ENCODE measurements around the gene KCNQ5. TPM values are rescaled to one million over a fixed set of nuclear protein-coding genes. Genes with fewer than 3 reads are reported as not detected.
A peak's percentile ranks its signal among the peaks of the same experiment; 100 is the strongest.
"Not testable (repeated sequence)": the region's sequence is repeated elsewhere in the genome, so short reads cannot be mapped to it uniquely, and the experiment has no call there.

Gene KCNQ5
- total RNA-seq, 1 experiment from 2014 or later = 7.1 TPM

GRCh38 chr6:72894091-72894490, 272.2 kb downstream of the KCNQ5 start:
- peak; percentile 67 for DNase-seq (ENCODE audit: low read depth)

GRCh38 chr6:72898313-72898712, 276.4 kb downstream of the KCNQ5 start:
- DNase-seq (ENCODE audit: low read depth) = not testable (repeated sequence)

- no peak for DNase-seq (ENCODE audit: low read depth)
Observed at GRCh38 chr6:72905705-72906478, 284.0 kb downstream of the KCNQ5 start.

- peak; percentile 67 for DNase-seq (ENCODE audit: low read depth)
Observed at GRCh38 chr6:72911463-72912155, 289.7 kb downstream of the KCNQ5 start.

- no peak for DNase-seq (ENCODE audit: low read depth)
Observed at GRCh38 chr6:72913797-72914196, 291.9 kb downstream of the KCNQ5 start.

DNA sequence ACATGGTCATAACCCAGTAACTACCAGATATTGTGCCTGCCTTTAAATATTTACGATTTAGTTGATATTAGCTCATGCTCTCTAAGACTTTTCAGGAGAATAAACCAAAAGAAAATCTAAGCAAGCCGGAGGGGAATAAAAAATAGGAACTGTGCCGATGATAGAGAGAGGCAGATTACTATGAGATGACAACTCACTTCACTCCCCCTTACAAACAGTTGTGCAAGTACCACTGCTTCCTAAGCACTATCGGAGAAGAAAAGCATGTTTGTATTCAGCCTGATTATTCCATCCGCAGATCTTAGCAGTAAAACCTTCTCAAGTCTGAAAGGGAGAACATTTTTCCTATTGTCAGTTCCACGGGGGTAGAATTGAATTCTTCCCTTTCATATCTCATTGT, 294.4 kb downstream of the KCNQ5 start:
- no peak for DNase-seq (ENCODE audit: low read depth)

GRCh38 chr6:72916906-72917305, 295.0 kb downstream of the KCNQ5 start:
- DNase-seq (ENCODE audit: low read depth) = no peak

DNA sequence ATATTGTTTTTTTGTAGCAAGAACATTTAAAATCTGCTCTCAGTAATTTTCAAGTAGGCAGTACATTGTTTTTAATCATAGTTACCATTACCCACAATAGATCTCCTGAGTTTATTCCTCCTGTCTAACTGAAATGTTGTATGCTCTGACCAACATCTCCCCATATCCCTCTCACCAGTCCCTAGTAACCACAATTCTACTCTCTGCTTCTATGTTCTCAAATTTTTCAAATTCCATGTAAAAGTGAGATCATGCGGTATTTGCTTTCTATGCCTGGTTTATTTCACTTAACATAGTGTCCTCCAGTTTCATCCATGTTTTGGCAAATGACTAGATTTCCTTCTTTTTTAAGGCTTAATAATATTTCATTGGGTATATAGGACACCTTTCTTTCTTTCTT, 300.5 kb downstream of the KCNQ5 start:
- peak; percentile 52 for DNase-seq (ENCODE audit: low read depth)

- DNase-seq (ENCODE audit: low read depth) = no peak
Observed at GRCh38 chr6:72925136-72925535, 303.3 kb downstream of the KCNQ5 start.

DNA sequence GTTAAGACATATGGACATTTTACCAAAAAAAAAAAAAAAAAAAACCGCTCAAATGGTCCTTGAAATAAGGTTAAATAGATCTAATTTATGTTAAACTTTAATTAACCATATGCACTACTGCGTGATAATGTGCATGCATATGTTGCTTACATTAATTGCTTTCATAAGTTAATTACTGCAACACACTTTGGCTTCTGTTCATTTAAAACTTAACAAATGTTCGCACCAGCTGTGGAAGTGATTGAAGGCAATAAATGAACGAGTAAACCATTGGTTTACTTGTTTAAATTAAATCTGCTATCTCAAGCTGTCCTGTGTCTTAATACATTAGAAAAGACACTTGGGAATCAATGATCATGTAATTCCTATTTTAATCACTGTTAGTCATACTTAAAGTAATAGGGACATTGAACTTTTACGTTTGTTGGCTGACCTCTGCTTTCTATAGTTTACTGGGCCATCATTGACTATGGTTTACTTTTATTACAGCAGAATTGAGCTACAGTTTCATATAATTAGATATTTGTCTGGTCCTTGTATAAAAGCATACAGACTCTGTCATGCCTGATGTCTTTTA, 308.8 kb downstream of the KCNQ5 start:
- DNase-seq (ENCODE audit: low read depth) = no peak

DNA sequence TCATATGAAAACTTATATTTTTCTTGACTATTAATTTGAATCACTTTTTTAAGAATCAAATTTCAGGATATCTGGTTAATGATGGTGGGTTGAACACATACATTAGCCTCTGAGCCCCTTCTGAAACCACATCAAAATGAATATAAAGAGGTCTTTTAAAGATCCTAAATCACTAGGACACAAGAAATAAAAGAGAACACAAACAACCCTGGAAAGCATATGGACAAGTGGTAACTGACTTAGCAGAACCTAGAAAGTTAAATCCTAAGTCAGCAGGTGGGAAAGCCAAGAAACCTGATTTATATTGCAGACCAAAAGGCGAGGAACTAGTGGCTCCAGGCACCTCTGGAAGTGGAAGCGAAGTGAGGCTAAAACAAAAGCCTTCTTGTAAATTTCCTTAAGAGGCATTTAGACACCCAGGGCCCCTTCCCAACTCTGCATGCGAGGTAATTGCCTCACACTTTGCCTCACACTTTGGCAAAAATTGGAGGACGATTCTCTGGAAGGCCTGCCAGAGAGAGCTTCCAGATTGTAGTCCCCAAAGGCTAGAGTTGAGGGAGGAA, 309.5 kb downstream of the KCNQ5 start:
- DNase-seq (ENCODE audit: low read depth) = no peak

DNA sequence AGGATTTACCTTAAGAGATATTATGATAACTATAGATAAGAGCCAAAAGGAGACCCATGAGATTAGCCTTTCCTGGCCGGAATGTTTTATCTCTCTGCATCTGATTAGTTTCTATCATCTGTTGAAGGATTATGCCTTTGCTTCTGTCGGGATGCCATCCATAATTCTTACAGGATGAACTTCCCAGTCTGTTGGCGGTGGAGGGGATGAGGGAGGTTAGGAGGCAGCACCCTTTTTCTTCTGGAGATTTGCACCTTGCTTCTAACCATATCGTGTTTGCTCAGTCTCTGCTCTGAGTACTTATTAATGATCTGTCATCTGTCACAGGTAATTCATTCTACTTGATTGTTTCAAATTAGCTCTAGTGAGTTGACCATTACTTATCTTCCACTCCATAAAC, 311.4 kb downstream of the KCNQ5 start:
- DNase-seq (ENCODE audit: low read depth) = no peak

GRCh38 chr6:72936766-72937559, 315.1 kb downstream of the KCNQ5 start:
- DNase-seq (ENCODE audit: low read depth) = no peak

GRCh38 chr6:72938104-72938503, 316.2 kb downstream of the KCNQ5 start:
- no peak for DNase-seq (ENCODE audit: low read depth)

- DNase-seq (ENCODE audit: low read depth) = no peak
Observed at GRCh38 chr6:72939004-72939403, 317.1 kb downstream of the KCNQ5 start.

GRCh38 chr6:72940265-72940664, 318.4 kb downstream of the KCNQ5 start:
- DNase-seq (ENCODE audit: low read depth) = no peak

GRCh38 chr6:72941263-72941662, 319.4 kb downstream of the KCNQ5 start:
- no peak for DNase-seq (ENCODE audit: low read depth)

- DNase-seq (ENCODE audit: low read depth) = no peak
Observed at GRCh38 chr6:72941751-72942150, 319.9 kb downstream of the KCNQ5 start.

- DNase-seq (ENCODE audit: low read depth) = no peak
Observed at GRCh38 chr6:72943699-72944098, 321.8 kb downstream of the KCNQ5 start.

GRCh38 chr6:72944660-72945059, 322.8 kb downstream of the KCNQ5 start:
- no peak for DNase-seq (ENCODE audit: low read depth)

DNA sequence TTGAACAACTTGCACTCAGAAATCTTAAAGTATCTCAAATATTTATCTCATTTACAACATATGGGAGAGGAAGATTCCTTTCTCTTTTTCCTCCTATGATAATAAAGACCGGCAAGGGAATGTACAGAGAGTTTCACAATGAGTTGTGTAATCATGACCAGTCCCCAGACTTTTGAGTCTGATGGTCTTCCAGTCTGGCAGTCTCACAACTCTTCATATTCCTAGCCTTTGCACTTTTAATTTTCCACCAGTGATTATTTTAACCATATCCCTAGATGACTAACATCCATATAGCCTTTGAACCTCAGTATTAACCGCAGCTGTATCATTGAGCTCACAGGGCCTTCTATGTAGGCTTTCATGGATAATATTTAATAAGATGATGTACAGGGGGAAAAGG, 324.9 kb downstream of the KCNQ5 start:
- peak; percentile 35 for DNase-seq (ENCODE audit: low read depth)

GRCh38 chr6:72947534-72947933, 325.7 kb downstream of the KCNQ5 start:
- DNase-seq (ENCODE audit: low read depth) = no peak

Data from LHCN-M2 (cell line).